Measurements from ENCODE around the gene METTL21C. TPM values are rescaled to one million over a fixed set of nuclear protein-coding genes. Genes with fewer than 3 reads are reported as not detected.

METTL21C gene
- total RNA-seq, 4 donors from 2014 or later, result not detected

DNA sequence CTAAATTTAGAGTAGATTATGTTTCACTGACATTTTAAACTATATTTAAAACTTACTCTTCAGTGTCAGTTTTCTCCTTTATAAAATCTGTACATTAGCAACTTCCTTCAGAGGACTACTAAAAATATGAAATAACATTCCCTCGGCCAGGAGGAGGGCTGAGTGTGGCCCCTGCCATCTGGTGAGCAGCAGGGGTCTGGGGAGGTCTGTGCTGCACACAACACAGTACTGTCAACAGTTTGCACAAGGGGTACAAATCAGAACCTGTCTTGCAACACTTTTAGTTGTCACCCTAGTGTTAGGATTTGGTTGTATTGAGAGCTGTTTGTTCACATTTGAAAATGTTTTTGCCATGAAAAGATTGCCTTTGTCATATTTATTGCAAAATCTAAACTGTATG, 49.1 kb downstream of the METTL21C start:
- peaks cover 27 to 96% (median 68%) of the 10 kb centered on the region in 4 donors for H3K36me3 ChIP-seq
- intact Hi-C loops (cut with DNase I), result no loop called here
- WGBS, result 64% methylated on average over 1 of the region's 1 CpG
- no peaks in the 10 kb centered on the region for H3K9me3 ChIP-seq
- H3K27ac ChIP-seq (replicated peaks in 1 of 4), result no peak overlapping the region
- TF ChIP-seq EP300 (IDR thresholded peaks at IDR 0.05) (no peak), POLR2AphosphoS5 (IDR thresholded peaks at IDR 0.05) (no peak), POLR2A (IDR thresholded peaks at IDR 0.05; ENCODE audit: low read depth) (no peak)
- TF ChIP-seq, protein P1, sequence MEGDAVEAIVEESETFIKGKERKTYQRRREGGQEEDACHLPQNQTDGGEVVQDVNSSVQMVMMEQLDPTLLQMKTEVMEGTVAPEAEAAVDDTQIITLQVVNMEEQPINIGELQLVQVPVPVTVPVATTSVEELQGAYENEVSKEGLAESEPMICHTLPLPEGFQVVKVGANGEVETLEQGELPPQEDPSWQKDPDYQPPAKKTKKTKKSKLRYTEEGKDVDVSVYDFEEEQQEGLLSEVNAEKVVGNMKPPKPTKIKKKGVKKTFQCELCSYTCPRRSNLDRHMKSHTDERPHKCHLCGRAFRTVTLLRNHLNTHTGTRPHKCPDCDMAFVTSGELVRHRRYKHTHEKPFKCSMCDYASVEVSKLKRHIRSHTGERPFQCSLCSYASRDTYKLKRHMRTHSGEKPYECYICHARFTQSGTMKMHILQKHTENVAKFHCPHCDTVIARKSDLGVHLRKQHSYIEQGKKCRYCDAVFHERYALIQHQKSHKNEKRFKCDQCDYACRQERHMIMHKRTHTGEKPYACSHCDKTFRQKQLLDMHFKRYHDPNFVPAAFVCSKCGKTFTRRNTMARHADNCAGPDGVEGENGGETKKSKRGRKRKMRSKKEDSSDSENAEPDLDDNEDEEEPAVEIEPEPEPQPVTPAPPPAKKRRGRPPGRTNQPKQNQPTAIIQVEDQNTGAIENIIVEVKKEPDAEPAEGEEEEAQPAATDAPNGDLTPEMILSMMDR (IDR thresholded peaks at IDR 0.05), result no peak
- peaks cover 0 to 5% (median 0%) of the 10 kb centered on the region in 4 donors for H3K4me1 ChIP-seq
- no peak overlapping the region for H3K4me3 ChIP-seq
- no peak for DNase-seq (ENCODE audit: extremely low spot score)
- H3K27me3 ChIP-seq, result no peaks in the 10 kb centered on the region

DNA sequence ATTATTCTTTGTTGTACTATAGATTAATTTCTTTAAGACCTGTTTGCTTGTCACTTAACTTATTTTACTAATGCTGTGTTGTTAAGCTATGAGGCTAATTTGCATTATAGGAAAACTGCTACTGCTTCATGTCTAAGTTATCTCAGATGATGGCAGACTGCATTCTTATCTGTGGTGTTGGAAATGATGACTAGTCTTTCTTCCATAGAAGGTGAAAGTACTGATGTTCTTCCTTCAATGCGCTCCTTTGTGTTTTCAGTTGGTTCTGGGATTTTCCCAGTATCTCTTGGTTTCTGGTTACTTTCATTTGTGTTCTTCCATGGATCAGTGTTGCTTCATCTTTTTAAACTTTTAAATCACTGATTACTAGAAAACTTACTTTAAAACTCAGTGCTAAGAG, 51.2 kb downstream of the METTL21C start:
- intact Hi-C loops (cut with DNase I), result no loop called here
- Histone ChIP-seq H3K36me3 (peaks cover 41 to 96% (median 70%) of the 10 kb centered on the region in 4 donors), H3K27ac (replicated peaks in 1 of 4) (no peak overlapping the region), H3K27me3 (no peaks in the 10 kb centered on the region), H3K4me3 (no peak overlapping the region), H3K4me1 (peaks cover 0 to 5% (median 0%) of the 10 kb centered on the region in 4 donors), H3K9me3 (no peaks in the 10 kb centered on the region)
- WGBS, result 84% methylated on average over 1 of the region's 1 CpG
- DNase-seq (ENCODE audit: extremely low spot score), result no peak
- no peak for TF ChIP-seq EP300 (IDR thresholded peaks at IDR 0.05)
- TF ChIP-seq POLR2A (IDR thresholded peaks at IDR 0.05; ENCODE audit: low read depth), result no peak
- TF ChIP-seq, protein P1 (IDR thresholded peaks at IDR 0.05), result no peak
- TF ChIP-seq POLR2AphosphoS5 (IDR thresholded peaks at IDR 0.05), result no peak

DNA sequence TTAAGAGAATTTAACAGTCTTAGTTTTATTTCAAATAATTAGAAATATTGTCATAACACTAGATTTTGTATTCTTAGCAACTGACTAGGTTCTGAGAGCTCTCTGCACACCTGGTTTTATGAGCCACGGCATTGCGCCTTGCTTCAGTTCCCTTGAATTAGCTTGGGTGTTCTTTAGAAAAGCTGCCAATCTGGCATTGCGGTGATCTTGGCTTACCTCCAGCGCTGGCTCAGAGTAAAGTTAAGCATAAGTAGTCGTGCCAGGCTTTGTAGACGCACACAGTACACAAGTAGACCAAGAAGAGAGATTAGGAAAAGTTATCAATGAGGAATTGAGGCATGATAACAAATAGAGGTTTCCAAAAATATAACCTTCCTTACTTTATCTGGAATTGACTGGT, 52.4 kb downstream of the METTL21C start:
- WGBS, result 67% methylated on average over 6 of the region's 6 CpGs
- DNase-seq (ENCODE audit: extremely low spot score), result no peak

DNA sequence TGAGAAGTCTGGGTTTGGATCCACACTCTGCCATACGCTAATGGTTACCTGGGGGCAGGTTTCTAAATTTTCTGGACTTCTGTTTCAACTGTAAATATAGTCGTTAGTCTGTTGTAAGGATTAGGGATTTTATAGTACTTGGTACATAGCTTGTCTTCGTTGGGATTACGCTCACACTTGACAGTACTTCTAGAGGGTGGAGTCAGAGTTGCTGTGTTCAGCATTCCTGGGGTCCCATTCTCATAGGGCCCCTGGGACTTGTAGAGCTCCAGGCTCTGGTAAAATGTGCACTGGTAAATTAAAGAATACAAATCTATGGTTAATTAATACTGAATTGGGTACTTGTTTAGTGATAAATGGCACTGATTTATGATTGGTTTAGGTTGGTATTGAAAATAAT, 52.8 kb downstream of the METTL21C start:
- intact Hi-C loops (cut with DNase I), result no loop called here
- H3K36me3 ChIP-seq, result peaks cover 50 to 96% (median 71%) of the 10 kb centered on the region in 4 donors
- TF ChIP-seq POLR2A (IDR thresholded peaks at IDR 0.05; ENCODE audit: low read depth), result no peak
- TF ChIP-seq POLR2AphosphoS5 (IDR thresholded peaks at IDR 0.05), result no peak
- TF ChIP-seq, protein P1 (IDR thresholded peaks at IDR 0.05), result no peak
- TF ChIP-seq EP300 (IDR thresholded peaks at IDR 0.05), result no peak
- H3K27ac ChIP-seq (replicated peaks in 1 of 4), result no peak overlapping the region
- no peaks in the 10 kb centered on the region for H3K9me3 ChIP-seq
- 84% methylated on average over 4 of the region's 4 CpGs for WGBS
- H3K4me3 ChIP-seq, result no peak overlapping the region
- H3K4me1 ChIP-seq, result peaks cover 0 to 5% (median 0%) of the 10 kb centered on the region in 4 donors
- H3K27me3 ChIP-seq, result no peaks in the 10 kb centered on the region
- DNase-seq (ENCODE audit: extremely low spot score), result no peak

More for the DNA sequence above, 52.4 kb downstream of the METTL21C start:
- H3K27ac ChIP-seq (replicated peaks in 1 of 4), result no peak overlapping the region
- H3K4me3 ChIP-seq, result no peak overlapping the region
- peaks cover 50 to 96% (median 71%) of the 10 kb centered on the region in 4 donors for H3K36me3 ChIP-seq
- no peaks in the 10 kb centered on the region for H3K27me3 ChIP-seq
- TF ChIP-seq POLR2AphosphoS5 (IDR thresholded peaks at IDR 0.05) (no peak), POLR2A (IDR thresholded peaks at IDR 0.05; ENCODE audit: low read depth) (no peak), EP300 (IDR thresholded peaks at IDR 0.05) (no peak)
- TF ChIP-seq, protein P1 (IDR thresholded peaks at IDR 0.05), result no peak
- peaks cover 0 to 5% (median 0%) of the 10 kb centered on the region in 4 donors for H3K4me1 ChIP-seq
- intact Hi-C loops (cut with DNase I), result no loop called here
- H3K9me3 ChIP-seq, result no peaks in the 10 kb centered on the region

DNA sequence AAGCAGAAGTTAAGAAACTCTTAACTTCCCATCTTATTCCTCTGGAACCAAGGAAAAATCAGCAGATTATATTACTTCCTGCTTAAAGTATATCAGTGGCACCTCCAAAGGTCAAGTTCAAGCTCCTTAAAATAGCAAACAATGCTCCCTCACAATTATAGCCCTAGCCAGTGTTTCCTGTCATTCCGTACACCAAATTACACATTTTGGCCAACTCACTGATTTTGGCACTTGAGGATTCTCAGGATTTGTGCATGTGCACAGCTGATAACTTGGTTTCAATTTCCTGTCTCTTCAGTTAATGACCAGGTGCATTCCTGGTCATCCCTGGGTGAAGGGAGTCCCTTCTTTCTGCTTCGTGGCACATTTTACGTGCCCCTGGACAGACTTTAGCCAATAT, 56.1 kb downstream of the METTL21C start:
- Histone ChIP-seq H3K27me3 (no peaks in the 10 kb centered on the region), H3K4me3 (no peak overlapping the region), H3K9me3 (no peaks in the 10 kb centered on the region), H3K36me3 (peaks cover 54 to 96% (median 77%) of the 10 kb centered on the region in 4 donors), H3K4me1 (peaks cover 0 to 5% (median 0%) of the 10 kb centered on the region in 4 donors), H3K27ac (replicated peaks in 1 of 4) (no peak overlapping the region)
- TF ChIP-seq, protein P1 (IDR thresholded peaks at IDR 0.05), result no peak
- TF ChIP-seq EP300 (IDR thresholded peaks at IDR 0.05) (no peak), POLR2A (IDR thresholded peaks at IDR 0.05; ENCODE audit: low read depth) (no peak), POLR2AphosphoS5 (IDR thresholded peaks at IDR 0.05) (no peak)
- WGBS, result 89% methylated on average over 3 of the region's 3 CpGs
- intact Hi-C loops (cut with DNase I), result no loop called here
- no peak for DNase-seq (ENCODE audit: extremely low spot score)

Data from esophagus muscularis mucosa (tissue), 4 donors.